ENCODE results near the gene MFN2. TPM values are rescaled to one million over a fixed set of nuclear protein-coding genes. Genes with fewer than 3 reads are reported as not detected.

The MFN2 gene
- total and polyA plus RNA-seq, 9 of the 15 experiments (the other 6 are each of a cell fraction or from before 2014, with no cell fraction given): 10.5 to 158 (median 87.1) TPM

- H3K79me2 ChIP-seq (ENCODE audit: control insufficient read depth, insufficient read depth, low read length): peaks cover 2% of the 10 kb centered on the region; the same call in 2 of the 3 replicates
- ATAC-seq (no peak), DNase-seq (ENCODE audit: extremely low read depth in 1 of 4, low spot score in 3 of 4) (no peak), FAIRE-seq (no peak)
- H3K36me3 ChIP-seq (ENCODE audit: control insufficient read depth, insufficient read depth, low read length): peaks cover 62% of the 10 kb centered on the region
- intact Hi-C loops (cut with micrococcal nuclease): no loop called here
- ChIA-PET CTCF (ENCODE audit: low intra/inter-chr PET ratio) (no interaction called here), POLR2A (interaction anchor here (0.6 to 3.9 kb wide), 6 partner anchors 14 to 421 kb away, joined by 3 to 38 read pairs (median 6); no protein-coding TSS in a partner anchor)
- no peaks in the 10 kb centered on the region for H3K9me3 ChIP-seq (replicated peaks; ENCODE audit: control insufficient read depth, insufficient read depth, low read depth, low read length)
- H3K4me2 ChIP-seq (ENCODE audit: insufficient read depth, low read length): no peak overlapping the region
- no peak overlapping the region for H3K27ac ChIP-seq (ENCODE audit: extremely low read depth, low read depth, low read length)
- peak overlapping the region in 1 of 2 experiments; percentile 7; a peak in 1 of 4 replicates for H3K9ac ChIP-seq (ENCODE audit: insufficient read depth in 1 of 2, low read depth in 2 of 2, low read length in 2 of 2)
- H4K20me1 ChIP-seq (replicated peaks; ENCODE audit: control insufficient read depth, insufficient read depth, low read length): no peaks in the 10 kb centered on the region
- H3K27me3 ChIP-seq (ENCODE audit: control insufficient read depth in 2 of 2, insufficient read depth in 2 of 2, low read length in 2 of 2): no peaks in the 10 kb centered on the region
- no peak overlapping the region for H2AFZ ChIP-seq (ENCODE audit: low read depth, low read length)
- H3K4me1 ChIP-seq (replicated peaks in 1 of 2; ENCODE audit: control insufficient read depth in 2 of 2, insufficient read depth in 2 of 2, low read length in 2 of 2): peaks cover 34 to 37% of the 10 kb centered on the region in 2 experiments
- WGBS (ENCODE audit: insufficient coverage, low coverage, missing lambda C conversion rate): 72% methylated on average over 4 of the region's 4 CpGs
- no peak overlapping the region for H3K4me3 ChIP-seq
- H3K9me1 ChIP-seq (ENCODE audit: control insufficient read depth, insufficient read depth, low read length): peaks cover 3% of the 10 kb centered on the region
- in situ Hi-C loops (cut with MboI): no loop called here
- BruUV-seq (replicated peaks): no TSS peak
- TF ChIP-seq RERE (CRISPR knock-in tag; IDR thresholded peaks at IDR 0.05; ENCODE audit: borderline replicate concordance) (no peak), HDGF (IDR thresholded peaks at IDR 0.05) (peak; percentile 35; the same call in 1 of the 2 replicates), POLR2B (IDR thresholded peaks at IDR 0.05; ENCODE audit: low read depth, partially characterized antibody) (peak; percentile 42), PRPF4 (IDR thresholded peaks at IDR 0.05; ENCODE audit: insufficient read depth, low read depth, low read length, poor library complexity, severe bottlenecking) (no peak), POLR2G (IDR thresholded peaks at IDR 0.05; ENCODE audit: low read depth, low read length) (0 out of 2 replicates have a peak, but pooled peaks have one; percentile 25), IRF2 (CRISPR knock-in tag; IDR thresholded peaks at IDR 0.05) (0 out of 2 replicates have a peak, but pooled peaks have one; percentile 44), POLR2A (conservative IDR thresholded peaks at IDR 0.05) (peak; percentile 46; the same call in 1 of the 2 replicates), POU5F1 (IDR thresholded peaks at IDR 0.05; ENCODE audit: borderline replicate concordance, low read depth, low read length, partially characterized antibody) (no peak), SUPT5H (IDR thresholded peaks at IDR 0.05) (peak; percentile 56; the same call in 1 of the 2 replicates)
These were observed 31.8 kb downstream of the MFN2 start for GRCh38 chr1:12011998-12012397.
